Measurements from ENCODE around the gene DNAI1.
"Not testable (repeated sequence)": the region's sequence is repeated elsewhere in the genome, so short reads cannot be mapped to it uniquely, and the experiment has no call there.

Gene DNAI1

GRCh38 chr9:34458013-34458958 lies at the start of gene DNAI1, which contains the start of gene FAM219A:
TSS of gene DNAI1 (plus strand) at chr9:34458805. CDS start at chr9:34459006, 201 bp downstream.
TSS of gene FAM219A (minus strand) at chr9:34458570. CDS start at chr9:34458263, 307 bp downstream.
- peak; percentile 98 for DNase-seq (ENCODE audit: low read depth, low spot score)

DNA sequence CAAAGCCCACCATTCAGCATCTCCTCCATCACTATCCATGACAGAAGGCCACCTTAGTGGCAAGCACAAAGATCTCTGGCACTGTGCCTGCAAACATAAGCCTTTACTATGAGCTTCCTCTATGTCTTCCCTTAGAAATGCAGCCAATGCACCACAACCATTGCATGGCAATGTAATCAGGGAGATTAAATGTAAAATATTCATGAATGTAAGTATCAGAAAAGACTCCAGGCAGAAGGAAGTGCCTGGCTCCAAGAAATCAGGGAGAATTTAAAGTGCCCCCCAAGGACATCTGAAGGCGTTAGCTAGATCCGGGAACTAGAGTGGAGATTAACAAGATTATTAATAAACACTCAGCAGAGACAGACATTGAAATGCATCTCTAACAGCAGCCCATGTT lies 49.5 kb upstream of the DNAI1 start:
- no peak for DNase-seq (ENCODE audit: low read depth, low spot score)

- no peak for DNase-seq (ENCODE audit: low read depth, low spot score)
Measured at GRCh38 chr9:34412336-34412735, 46.3 kb upstream of the DNAI1 start.

DNA sequence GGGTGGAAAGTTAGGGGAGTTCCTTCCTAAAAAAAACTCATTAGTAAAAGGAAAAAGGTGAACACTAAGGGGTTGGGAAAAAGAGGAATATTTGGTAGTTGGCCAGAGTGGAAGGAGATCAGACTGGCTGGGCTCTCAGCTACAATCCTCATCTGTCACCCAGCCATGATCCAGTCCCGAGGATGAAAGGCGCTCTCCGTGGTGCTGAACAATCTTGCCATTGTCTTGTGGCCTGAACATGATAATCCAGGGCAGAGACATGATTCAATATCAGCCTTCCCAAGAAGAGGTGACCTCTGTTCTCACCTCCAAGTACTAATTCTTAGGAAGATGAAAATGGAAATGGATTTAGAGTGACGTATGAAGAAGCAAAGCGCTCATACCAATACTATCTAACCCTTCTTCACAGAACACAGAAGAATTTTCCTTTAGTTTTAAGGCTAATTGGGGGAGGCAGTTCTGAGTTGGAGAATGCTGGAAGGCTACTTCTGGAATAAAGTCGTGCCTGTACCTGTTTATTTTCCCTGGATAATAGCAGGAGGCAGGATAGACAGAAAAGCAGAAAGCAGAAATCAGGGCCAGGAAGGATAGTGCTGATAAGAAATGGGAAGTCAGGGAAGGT lies 45.3 kb upstream of the DNAI1 start:
- DNase-seq (ENCODE audit: low read depth, low spot score) = no peak

- DNase-seq (ENCODE audit: low read depth, low spot score) = no peak
Measured at GRCh38 chr9:34417734-34418133, 40.9 kb upstream of the DNAI1 start.

GRCh38 chr9:34419716-34420504 lies 38.7 kb upstream of the DNAI1 start:
- DNase-seq (ENCODE audit: low read depth, low spot score) = no peak

GRCh38 chr9:34426347-34427074 lies 32.1 kb upstream of the DNAI1 start:
- no peak for DNase-seq (ENCODE audit: low read depth, low spot score)

DNA sequence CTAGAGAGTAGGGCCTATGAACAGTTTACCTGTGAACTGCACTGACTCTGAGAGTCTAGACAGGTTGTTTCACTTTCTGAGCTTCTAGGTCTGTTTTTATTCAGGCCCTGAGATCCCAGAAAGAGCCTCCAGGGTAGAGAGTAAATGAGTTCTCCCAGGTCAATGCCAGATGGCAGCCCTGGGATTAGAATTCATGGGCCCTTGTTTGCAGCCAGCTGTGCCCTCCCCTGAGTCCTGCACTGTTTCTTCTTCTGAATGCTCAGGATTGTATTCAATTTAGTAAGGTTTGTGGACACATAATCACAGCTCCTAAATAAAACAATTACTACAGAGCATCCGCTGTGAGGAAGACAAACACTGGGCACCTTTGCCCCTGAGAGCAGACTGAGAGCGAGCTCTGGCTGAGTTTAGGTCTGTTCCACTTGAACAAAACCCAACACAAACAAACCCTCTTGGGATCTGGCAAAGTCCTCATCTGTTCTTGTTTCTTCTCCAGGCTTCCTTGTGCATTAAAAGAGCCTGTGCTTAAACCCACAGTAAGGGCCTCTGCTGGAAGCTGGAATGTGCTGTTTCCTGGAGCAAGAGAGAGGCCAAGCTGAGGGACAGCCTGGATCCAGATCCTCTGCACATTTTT lies 30.2 kb upstream of the DNAI1 start:
- no peak for DNase-seq (ENCODE audit: low read depth, low spot score)

DNA sequence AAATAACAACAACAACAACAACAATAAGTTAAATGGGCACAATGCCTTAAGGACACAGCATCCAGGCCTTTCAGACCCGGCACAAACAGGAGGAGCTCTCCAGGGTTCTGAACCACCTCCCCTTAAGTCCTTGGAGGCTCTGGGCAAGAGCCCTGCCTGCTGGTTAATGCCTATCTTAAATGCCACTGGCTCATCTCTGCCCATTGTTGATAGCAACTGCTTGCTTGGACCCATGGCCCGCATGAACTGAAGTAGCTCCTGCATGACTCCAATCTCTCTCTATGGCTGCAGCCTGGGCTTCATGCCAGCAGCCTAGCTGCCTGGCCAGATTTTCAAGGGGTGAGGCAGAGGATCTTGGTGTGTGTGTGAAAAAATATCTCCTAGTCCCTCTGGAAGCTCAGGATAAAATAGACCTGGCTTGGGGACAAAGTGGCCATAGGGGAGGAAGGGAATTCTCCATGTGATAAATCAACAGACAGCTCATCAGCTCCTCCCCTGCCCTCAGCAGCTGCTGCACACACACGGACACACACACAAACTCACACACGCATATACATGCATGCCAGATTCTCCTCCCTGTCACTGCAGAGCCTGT lies 27.7 kb upstream of the DNAI1 start:
- DNase-seq (ENCODE audit: low read depth, low spot score) = no peak

DNA sequence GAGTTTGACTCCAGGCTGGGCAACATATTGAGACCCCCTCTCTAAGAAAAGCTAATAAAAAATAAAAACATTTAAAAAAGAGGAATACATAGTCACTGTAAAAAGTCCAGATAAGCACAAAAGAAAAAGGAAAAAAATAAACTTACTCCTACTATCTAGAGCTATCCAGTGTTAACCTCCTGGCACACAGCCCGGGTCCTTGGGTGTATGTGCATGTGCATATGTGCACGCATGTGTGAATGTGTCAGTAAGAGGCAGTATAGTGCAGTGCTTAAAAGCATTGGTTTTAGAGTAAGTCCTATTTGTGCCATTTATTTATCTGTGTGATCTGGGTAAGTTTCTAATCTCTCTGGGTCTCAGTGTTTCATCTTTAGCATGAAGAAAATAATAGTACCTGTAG lies 26.9 kb upstream of the DNAI1 start:
- no peak for DNase-seq (ENCODE audit: low read depth, low spot score)

DNA sequence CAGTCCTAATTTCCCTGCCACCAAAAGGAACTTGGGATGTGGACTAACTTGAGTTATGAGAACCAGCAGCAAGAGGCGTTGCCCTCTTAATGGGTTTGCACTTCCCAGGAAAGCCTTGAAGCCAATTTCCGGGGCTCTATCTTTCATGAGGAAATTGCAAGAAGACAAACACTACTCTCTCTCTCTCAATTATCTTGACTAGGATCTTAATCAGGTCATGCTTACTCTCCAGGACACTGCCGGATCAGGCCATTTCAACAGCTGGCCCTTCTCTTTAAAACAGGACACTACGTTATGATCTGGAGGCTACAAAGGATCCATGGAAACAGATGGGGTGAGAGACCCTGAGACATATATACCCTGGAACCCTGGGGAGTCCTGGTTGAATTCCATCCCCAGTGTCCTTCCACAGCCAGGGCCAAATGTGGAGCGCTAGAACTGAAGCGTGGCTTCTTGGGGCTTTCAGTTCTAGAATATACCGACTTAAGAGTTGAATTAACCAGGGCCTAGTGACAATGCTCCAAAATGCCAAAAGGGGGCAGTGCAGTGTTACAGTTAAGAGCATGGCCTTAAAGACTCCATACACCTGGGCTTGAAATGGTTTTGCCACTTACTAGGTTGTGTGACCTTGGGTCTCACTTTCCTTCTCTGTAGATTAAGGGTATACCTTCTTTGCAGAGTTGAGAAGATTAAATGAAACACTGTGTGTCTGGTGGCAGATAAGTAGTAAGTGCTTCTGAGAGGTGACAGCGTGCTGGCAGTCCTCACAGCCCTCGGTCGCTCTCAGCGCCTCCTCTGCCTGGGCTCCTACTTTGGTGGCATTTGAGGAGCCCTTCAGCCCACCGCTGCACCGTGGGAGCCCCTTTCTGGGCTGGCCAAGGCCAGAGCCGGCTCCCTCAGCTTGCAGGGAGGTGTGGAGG lies 21.3 kb upstream of the DNAI1 start:
- DNase-seq (ENCODE audit: low read depth, low spot score) = no peak

DNA sequence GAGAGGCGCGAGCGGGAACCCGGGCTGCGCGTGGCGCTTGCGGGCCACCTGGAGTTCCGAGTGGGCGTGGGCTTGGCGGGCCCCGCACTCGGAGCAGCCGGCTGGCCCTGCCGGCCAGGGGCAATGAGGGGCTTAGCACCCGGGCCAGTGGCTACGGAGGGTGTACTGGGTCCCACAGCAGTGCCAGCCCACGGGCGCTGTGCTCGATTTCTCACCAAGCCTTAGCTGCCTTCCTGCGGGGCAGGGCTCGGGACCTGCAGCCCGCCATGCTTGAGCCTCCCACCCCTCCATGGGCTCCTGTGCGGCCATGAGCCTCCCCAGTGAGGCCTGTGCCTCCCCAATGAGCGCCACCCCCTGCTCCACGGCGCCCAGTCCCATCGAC lies 20.7 kb upstream of the DNAI1 start:
- DNase-seq (ENCODE audit: low read depth, low spot score) = not testable (repeated sequence)

DNA sequence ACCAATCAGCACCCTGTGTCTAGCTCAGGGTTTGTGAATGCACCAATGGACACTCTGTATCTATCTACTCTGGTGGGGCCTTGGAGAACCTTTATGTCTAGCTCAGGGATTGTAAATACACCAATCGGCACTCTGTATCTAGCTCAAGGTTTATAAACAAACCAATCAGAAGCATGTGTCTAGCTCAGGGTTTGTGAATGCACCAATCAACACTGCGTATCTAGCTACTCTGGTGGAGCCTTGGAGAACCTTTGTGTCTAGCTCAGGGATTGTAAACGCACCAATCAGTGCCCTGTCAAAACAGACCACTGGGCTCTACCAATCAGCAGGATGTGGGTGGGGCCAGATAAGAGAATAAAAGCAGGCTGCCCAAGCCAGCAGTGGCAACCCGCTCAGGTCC lies 20.1 kb upstream of the DNAI1 start:
- DNase-seq (ENCODE audit: low read depth, low spot score) = not testable (repeated sequence)

- DNase-seq (ENCODE audit: low read depth, low spot score) = no peak
Measured at GRCh38 chr9:34440017-34440416, 18.6 kb upstream of the DNAI1 start.

DNA sequence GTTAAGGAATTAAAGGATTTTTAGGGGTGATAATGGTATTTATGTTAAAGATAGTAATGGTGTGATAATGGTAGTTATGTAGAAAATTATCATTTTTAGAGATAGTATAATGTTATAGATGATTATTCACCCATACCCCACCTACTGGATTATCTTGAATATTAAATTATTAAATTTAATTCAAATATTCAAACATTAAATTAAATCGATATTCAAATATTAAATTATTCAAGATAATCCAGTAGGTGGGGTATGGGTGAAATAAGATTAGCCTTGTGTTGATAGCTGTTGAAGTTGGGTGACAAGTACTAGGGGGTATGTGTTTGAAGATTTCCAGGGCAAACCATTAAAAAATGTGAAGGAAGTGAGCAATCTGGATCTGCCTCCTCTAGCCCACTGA lies 15.8 kb upstream of the DNAI1 start:
- DNase-seq (ENCODE audit: low read depth, low spot score) = no peak

DNA sequence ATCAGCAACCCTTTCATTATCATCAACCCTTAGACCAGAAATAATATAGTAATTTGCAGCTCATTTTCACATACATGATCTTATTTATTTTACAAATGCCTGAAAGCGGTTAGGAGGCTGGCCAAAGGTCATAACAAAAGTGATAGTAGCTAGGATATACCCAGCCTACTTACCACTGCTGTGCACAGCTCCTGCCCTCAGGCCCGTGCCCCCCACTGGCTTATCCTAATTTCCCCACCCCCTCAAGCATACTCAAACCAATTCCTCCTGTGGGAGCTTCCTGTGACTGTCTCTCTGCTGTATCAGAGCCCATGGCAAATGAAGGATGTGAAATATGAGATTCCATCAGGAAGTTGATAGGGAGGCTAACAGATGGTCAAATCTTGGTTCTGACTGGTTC lies 15.1 kb upstream of the DNAI1 start:
- DNase-seq (ENCODE audit: low read depth, low spot score) = no peak

DNA sequence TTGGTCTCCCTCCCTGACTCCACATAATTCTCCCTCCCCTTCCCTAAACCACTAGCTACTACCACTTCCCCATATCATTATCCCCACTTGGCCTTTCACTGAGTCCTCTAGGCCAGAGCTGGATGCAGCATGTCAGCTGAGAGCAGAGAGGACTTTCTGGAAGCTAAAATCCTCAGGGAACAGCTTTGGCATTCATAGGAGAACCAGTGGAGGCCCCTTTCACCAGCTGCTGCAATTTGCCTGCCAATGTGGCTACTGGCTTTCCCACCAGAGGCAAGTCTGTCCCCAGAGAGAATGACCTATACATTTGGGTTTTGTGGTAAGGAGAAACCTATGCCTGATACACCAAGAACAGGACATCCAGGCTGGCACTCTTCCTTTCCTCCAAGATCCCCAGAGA lies 14.6 kb upstream of the DNAI1 start:
- DNase-seq (ENCODE audit: low read depth, low spot score) = no peak

- DNase-seq (ENCODE audit: low read depth, low spot score) = no peak
Measured at GRCh38 chr9:34446468-34446891, 12.1 kb upstream of the DNAI1 start.

DNA sequence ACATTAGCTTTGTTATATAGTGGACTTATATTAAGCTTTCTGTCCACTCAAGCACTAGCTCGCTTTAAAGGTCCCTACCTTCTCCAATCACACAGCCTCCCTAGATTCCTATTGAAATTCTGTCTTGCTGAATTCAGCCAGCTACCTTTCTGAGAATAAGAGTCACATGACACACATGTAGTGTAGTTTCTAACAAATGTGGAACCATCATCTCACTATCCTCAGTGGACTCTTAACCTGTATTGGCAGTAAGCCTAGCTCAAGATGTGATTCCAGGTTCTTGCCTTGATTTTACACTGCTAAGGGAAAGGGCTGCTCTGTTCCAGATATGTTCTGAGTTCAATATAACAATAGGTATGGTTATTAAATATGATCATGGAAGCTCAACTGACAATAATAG lies 11.7 kb upstream of the DNAI1 start:
- DNase-seq (ENCODE audit: low read depth, low spot score) = no peak
